RPMI8226 (cell line): ENCODE data around the gene MORN3.
"Not testable (repeated sequence)": the region's sequence is repeated elsewhere in the genome, so short reads cannot be mapped to it uniquely, and the experiment has no call there.

Source experiments
- DNase-seq: peaks from one replicate; pipeline ENCODE4 v3.0.0-alpha.2; 2015

The MORN3 gene

GRCh38 chr12:121669521-121669900, at the start of gene MORN3:
Gene MORN3 (minus strand): TSS chr12:121669654. CDS start chr12:121669483, 171 bp downstream.
- no peak for DNase-seq

GRCh38 chr12:121718653-121719239, 49.3 kb upstream of the MORN3 start:
- peak; percentile 92 for DNase-seq

DNA sequence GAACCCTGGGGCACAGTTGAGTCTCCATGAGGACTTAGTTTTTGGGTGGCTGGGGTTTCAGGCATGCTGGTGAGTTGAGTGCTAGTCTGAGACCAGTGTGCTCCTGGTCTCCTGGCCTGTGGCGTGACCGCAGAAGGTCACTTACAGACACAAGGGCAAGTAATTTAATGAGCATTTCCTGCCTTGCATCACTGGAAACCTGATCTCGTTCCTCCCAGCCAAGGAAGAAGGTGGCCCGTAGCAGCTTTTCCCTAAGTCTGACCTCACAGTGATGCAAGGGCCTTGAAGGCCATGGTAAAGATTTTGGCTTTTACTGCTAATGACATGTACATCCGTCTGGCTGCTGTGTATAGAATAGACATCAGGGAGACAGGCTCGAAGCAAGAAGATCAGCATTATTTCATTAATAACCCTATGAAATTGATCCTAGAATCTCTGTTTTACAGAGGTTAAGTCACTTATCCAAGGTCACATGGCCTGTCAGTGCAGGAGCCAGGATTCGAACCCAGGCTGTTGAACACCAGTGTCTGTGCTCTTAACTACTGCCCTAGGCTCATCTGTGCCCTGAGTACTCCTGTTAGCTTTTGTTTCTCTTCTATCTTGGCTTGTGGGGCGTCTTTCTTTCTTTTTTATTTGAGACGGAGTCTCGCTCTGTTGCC, 47.7 kb upstream of the MORN3 start:
- no peak for DNase-seq

GRCh38 chr12:121715862-121716435, 46.5 kb upstream of the MORN3 start:
- no peak for DNase-seq

- DNase-seq, result not testable (repeated sequence)
Observed at GRCh38 chr12:121715055-121715454, 45.6 kb upstream of the MORN3 start.

- no peak for DNase-seq
Observed at GRCh38 chr12:121713793-121714192, 44.3 kb upstream of the MORN3 start.

GRCh38 chr12:121713257-121713777, 43.9 kb upstream of the MORN3 start:
- peak; percentile 22 for DNase-seq

GRCh38 chr12:121712461-121713256, 43.2 kb upstream of the MORN3 start, which contains the start of gene TMEM120B:
Gene TMEM120B (plus strand): TSS chr12:121712752. CDS start chr12:121712896, 144 bp downstream.
- peak; percentile 82 for DNase-seq

GRCh38 chr12:121712190-121712460, 42.7 kb upstream of the MORN3 start:
- DNase-seq, result peak; percentile 45

- DNase-seq, result no peak
Observed at GRCh38 chr12:121711361-121712189, 42.1 kb upstream of the MORN3 start.

DNA sequence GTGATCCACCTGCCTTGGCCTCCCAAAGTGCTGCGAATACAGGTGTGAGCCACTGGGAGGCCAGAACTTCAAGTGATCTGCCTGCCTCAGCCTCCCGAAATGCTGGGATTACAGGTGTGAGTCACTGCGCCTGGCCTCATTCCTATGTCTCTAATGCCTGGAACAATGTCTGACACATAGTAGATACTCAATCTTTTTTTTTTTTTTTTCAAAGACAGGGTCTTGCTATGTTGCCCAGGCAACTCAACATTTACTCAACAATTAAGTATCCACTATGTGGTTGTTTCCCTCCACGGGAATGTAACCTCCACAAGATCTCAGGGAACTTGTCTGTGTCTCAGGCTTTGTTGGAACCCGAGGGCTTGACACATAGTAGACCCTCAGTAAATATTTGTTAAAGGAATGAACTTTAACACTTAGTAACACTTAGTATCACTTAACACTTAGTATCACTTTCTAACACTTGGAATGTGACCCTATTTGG, 40.1 kb upstream of the MORN3 start:
- DNase-seq, result no peak

DNA sequence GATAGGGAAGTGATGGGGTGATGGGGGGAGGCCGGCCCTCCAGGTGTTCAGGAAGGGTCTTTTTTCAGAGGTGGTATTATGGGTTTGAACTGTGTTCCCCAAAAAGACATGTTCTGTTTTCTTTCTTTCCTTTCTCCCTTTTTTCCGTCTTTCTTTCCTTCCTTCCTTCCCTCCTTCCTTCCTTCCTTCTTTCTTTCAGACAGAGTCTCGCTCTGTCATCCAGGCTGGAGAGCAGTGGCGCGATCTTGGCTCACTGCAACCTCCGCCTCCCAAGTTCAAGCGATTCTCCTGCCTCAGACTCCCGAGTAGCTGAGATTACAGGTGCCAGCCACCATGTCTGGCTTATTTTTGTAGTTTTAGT, 39.6 kb upstream of the MORN3 start:
- not testable (repeated sequence) for DNase-seq

- DNase-seq, result no peak
Observed at GRCh38 chr12:121708313-121709063, 39.0 kb upstream of the MORN3 start.

- no peak for DNase-seq
Observed at GRCh38 chr12:121705514-121705913, 36.1 kb upstream of the MORN3 start.

- DNase-seq, result no peak
Observed at GRCh38 chr12:121702944-121703343, 33.5 kb upstream of the MORN3 start.

DNA sequence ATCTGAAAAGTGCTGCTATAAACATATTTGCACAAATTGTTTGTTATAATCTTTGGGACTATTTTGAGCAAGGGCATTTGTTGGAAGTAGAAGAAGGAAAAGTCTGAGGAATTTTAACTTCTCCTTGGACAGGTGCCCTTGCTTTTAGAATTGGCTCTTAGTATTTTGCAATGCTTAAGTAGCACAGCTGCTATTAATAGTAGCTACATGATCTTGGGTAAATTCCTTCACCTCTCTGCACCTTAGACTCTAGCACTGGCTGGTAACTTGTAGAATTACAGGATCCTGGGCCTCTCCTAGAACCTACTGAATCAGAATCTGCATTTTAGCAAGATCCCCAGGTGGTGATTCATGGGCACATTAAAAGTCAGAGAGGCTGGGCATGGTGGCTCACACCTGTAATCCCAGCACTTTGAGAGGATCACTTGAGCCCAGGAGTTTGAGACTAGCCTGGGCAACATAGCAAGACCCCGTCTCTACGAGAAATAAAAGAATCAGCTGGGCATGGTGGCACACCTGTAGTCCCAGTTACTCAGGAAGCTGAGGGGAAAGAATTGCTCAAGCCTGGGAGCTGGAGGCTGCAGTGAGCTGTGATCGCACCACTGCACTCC, 32.3 kb upstream of the MORN3 start:
- DNase-seq, result no peak

GRCh38 chr12:121697861-121698260, 28.4 kb upstream of the MORN3 start:
- not testable (repeated sequence) for DNase-seq

DNA sequence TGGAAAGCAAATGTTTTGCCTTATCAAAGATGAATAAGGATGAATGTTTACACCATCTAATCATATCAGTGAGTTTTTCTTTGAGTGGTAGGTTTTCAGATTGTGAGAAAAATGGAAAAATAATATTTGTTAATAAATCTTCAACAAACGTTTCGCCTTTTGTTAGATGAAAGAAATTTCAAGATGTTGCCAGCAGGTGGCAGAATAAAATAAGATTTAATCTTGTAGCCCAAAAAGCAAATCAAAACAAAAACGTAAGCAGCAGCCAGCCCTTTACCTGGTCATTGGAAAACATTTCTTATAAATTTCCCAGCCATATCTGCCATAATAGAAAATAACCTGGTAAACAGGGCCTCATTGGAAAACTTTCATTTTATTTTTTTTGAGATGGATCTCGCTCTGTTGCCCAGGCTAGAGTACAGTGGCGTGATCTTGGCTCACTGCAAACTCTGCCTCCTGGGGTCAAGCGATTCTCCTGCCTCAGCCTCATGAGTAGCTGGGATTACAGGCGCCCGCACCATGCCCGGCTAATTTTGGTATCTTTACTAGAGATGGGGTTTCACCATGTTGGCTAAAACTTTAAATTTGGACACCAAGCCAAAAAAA, 27.7 kb upstream of the MORN3 start:
- DNase-seq, result peak; percentile 71

- DNase-seq, result no peak
Observed at GRCh38 chr12:121693155-121693687, 23.8 kb upstream of the MORN3 start.

- not testable (repeated sequence) for DNase-seq
Observed at GRCh38 chr12:121692744-121693143, 23.3 kb upstream of the MORN3 start.

GRCh38 chr12:121689430-121689829, 20.0 kb upstream of the MORN3 start:
- no peak for DNase-seq
